Effector memory CD8-positive, alpha-beta T cell (primary cell): Measurements from ENCODE around the gene ACSM6.
"Not testable (repeated sequence)": the region's sequence is repeated elsewhere in the genome, so short reads cannot be mapped to it uniquely, and the experiment has no call there.

Source experiments
- ATAC-seq: fragments of 150-1000 bp; cut with Tn5 transposase; replicated peaks from 2 replicates; pipeline ENCODE4 v1.10.0; 2021; ENCODE audit warnings: mild to moderate bottlenecking, moderate library complexity
- DNase-seq, 3 experiments: peaks; one replicate each; pipeline ENCODE4 v3.0.0; 2021
- H3K27ac Mint-ChIP-seq, 2 donors: one replicate each; pipeline ENCODE4 v1.8.0; 2022; ENCODE audit warnings: mild to moderate bottlenecking in 2 of 2, mixed read lengths in 2 of 2, moderate library complexity in 2 of 2
- H3K27me3 Mint-ChIP-seq, 2 donors: one replicate each; pipeline ENCODE4 v1.8.0; 2022; ENCODE audit warnings: mixed read lengths in 2 of 2
- H3K36me3 Mint-ChIP-seq: one replicate; pipeline ENCODE4 v1.8.0; 2022; ENCODE audit warnings: mild to moderate bottlenecking, moderate library complexity, mixed read lengths; ENCODE audit not compliant: insufficient read depth
- H3K4me1 Mint-ChIP-seq, 2 donors: one replicate each; pipeline ENCODE4 v1.8.0; 2022; ENCODE audit warnings: low read depth in 2 of 2, mixed read lengths in 2 of 2
- H3K4me3 Mint-ChIP-seq, 2 donors: one replicate each; pipeline ENCODE4 v1.8.0; 2022; ENCODE audit warnings: mild to moderate bottlenecking in 2 of 2, mixed read lengths in 2 of 2, moderate library complexity in 2 of 2
- H3K9me3 Mint-ChIP-seq, 2 donors: one replicate each; pipeline ENCODE4 v1.8.0; 2022; ENCODE audit warnings: mixed read lengths in 2 of 2

Gene ACSM6

DNA sequence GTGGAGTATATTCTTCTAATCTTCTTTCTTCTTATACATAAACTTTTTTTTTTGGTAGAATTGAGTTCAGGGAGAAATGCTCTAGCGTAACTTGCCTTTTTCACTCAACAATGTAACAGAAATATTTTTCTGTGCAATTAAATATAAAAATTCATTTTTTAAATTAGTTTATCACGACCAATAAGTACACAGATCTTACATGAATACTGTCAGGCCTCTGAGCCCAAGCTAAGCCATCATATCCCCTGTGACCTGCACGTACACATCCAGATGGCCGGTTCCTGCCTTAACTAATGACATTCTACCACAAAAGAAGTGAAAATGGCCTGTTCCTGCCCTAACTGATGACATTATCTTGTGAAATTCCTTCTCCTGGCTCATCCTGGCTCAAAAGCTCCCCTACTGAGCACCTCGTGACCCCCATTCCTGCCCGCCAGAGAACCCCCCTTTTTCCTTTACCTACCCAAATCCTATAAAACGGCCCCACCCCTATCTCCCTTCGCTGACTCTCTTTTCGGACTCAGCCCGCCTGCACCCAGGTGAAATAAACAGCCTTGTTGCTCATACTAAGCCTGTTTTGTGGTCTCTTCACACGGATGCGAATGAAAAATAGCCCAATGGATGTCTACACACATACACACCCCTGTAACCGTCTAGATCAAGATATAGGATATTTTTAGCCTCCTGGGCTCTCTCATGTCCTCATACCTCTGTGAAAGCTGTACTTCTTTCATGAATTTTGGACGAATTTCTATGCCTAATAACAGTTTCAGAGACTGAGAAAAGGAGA is 35.1 kb downstream of the ACSM6 start:
- H3K4me3 Mint-ChIP-seq, H3K27ac Mint-ChIP-seq, H3K36me3 Mint-ChIP-seq, ATAC-seq, H3K4me1 Mint-ChIP-seq, DNase-seq, H3K9me3 Mint-ChIP-seq: not testable (repeated sequence)
- H3K27me3 Mint-ChIP-seq: peaks cover 0 to 17% of the 10 kb centered on the region in 2 donors

DNA sequence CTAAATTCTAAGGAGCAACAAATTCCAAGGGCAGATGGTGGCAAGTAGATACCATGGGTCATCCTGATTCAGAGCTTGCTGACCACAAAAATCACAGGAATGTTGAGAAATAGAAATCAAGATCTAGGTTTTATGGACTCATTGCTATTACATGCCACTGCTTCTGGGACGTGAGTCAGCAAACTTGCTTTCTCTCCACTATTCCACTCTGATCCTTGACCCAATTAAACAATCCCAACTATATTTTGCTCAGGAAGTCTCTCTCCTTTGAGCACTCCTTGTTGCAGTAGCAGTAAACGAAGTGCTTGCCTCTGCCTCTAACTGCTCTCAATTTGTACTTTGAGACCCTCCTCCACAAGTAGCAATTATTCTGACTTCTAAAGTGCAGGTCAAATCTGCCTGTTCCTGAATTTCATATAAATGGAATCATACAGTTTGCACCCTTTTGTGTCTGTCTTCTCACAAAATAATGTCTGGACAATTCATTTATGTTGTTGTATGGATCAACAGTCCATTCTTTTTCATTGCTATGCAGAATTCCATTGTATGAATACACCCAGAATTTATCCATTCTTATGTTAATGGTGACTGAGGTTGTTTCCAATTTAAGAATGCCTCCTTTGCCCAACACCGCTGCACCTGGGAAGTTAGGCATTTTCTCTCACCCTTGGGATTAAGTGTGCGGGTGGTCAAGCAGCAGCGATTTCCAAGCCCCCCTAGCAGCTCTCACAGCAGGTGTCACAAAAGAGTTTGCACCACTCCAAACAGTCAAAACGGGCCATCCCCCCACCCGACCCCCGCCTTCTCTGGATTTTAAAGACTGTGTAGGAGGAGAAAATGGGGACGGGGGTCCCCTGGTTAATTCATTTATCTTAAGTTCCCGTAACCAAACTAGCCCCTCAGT is 35.9 kb downstream of the ACSM6 start:
- Mint-ChIP-seq H3K9me3 (no peaks in the 10 kb centered on the region), H3K27ac (no peak overlapping the region), H3K4me1 (peaks cover 0 to 8% of the 10 kb centered on the region in 2 donors), H3K4me3 (peak overlapping the region; percentile 68 to 76), H3K36me3 (no peaks in the 10 kb centered on the region), H3K27me3 (peaks cover 0 to 17% of the 10 kb centered on the region in 2 donors)
- DNase-seq (no peak), ATAC-seq (no peak)

DNA sequence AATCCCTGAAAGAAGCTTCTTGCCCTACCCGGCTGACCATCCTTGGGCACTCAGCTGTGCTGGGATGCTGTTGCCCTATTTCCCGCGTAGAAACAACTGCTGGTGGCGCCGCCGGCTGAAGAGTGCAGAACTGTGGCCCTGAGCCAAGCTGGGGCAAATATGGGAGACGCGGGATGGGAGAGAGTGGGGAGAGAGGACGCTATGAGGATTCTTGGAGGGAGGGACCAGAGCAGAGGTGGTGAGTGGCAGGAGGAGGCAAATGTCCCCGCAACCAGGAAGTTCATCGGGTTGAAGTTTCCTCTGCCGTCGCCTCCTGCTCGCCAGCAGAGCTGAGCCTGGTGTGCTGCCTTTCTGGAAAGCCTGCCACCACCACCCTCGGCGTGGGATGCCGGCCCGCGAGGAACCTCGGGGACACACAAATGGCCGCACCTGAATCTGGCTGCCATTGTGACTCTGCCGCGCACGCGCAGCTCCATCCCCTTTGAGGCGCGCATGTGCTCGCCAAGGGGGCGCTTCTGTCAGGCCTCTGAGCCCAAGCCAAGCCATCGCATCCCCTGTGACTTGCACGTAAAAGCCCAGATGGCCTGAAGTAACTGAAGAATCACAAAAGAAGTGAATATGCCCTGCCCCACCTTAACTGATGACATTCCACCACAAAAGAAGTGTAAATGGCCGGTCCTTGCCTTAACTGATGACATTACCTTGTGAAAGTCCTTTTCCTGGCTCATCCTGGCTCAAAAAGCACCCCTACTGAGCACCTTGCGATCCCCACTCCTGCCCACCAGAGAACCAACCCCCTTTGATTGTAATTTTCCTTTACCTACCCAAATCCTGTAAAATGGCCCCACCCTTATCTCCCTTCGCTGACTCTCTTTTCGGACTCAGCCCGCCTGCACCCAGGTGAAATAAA is 36.9 kb downstream of the ACSM6 start:
- peak overlapping the region; percentile 11 to 44 for H3K27ac Mint-ChIP-seq
- peak; percentile 5 to 17 (median 8) for DNase-seq
- peak; percentile 50 for ATAC-seq
- H3K4me1 Mint-ChIP-seq, H3K36me3 Mint-ChIP-seq, H3K9me3 Mint-ChIP-seq: not testable (repeated sequence)
- peaks cover 0 to 17% of the 10 kb centered on the region in 2 donors for H3K27me3 Mint-ChIP-seq
- H3K4me3 Mint-ChIP-seq: peak overlapping the region; percentile 68 to 76

DNA sequence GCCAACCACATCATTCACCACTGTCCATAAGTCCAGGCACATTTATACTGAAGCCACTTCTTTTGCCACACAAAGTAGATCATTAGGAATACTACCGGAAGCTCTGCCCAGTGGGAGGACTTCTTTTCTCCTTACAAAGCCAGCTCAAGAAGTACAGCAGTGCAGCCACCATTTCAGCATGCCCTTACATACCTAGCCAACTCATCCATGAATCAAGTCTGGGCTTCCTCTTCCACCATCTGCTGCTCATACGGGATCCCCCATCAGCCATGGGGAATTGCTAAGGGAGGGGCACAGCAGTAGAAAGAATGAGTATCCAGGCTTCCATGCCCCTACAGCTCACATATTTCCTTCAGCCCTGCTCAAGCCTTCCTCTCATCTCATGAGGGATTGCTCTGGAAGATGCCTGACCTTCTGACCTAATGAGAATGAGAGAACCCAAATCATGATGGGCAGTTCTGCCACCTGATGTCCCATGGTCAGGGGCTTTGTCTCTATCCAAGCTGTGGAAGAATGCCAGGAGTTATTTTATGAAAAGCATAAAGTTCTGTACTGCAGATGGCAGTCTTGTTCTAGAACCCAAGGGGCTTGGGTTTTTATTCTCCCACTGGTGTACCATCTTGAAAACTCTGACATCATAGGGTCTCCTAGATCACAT is 39.5 kb downstream of the ACSM6 start:
- Mint-ChIP-seq H3K4me1 (peaks cover 0 to 8% of the 10 kb centered on the region in 2 donors), H3K27me3 (peaks cover 0 to 17% of the 10 kb centered on the region in 2 donors), H3K36me3 (peaks cover 3% of the 10 kb centered on the region), H3K4me3 (no peak overlapping the region), H3K9me3 (no peaks in the 10 kb centered on the region), H3K27ac (no peak overlapping the region)
- DNase-seq (no peak), ATAC-seq (no peak)

DNA sequence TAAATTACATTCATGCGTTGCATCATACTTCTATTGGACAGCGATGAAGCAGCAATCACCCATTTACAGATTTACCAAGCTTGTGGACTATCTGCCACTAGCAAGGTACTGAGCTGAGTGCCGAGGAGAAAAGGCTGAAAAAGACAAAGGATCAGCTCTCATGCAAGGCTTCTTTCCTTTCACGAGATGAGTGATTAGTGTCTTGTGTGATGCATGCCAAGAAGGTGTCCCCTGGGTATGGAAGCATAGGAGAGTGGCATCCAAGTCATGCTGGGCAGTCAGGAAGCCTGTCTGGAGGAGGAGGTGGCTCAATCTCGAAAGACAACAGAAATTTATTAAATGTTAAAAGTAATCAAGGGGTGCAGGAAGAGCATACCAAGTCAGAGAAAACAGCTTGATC is 40.9 kb downstream of the ACSM6 start:
- H3K27me3 Mint-ChIP-seq: peaks cover 0 to 17% of the 10 kb centered on the region in 2 donors
- ATAC-seq (no peak), DNase-seq (no peak)
- H3K27ac Mint-ChIP-seq: no peak overlapping the region
- no peak overlapping the region for H3K4me3 Mint-ChIP-seq
- peaks cover 0 to 8% of the 10 kb centered on the region in 2 donors for H3K4me1 Mint-ChIP-seq
- H3K36me3 Mint-ChIP-seq: peaks cover 3% of the 10 kb centered on the region
- H3K9me3 Mint-ChIP-seq: no peaks in the 10 kb centered on the region

DNA sequence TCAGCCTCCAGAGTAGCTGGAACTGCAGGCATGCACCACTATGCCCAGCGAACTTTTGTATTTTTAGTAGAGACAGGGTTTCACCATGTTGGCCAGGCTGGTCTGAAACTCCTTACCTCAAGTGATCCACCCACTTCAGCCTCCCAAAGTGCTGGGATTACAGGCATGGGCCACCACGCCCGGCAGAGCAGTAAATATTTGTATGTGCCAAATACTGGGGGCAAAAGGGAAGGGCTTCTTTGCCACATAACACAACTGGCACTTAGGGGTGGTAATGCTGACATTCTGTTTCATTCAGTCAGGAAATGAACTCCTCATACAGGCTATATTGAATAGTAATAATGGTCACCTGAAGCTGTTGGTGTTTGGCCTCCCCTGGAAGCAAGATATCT is 41.6 kb downstream of the ACSM6 start:
- no peak for DNase-seq
- Mint-ChIP-seq H3K4me1 (peaks cover 0 to 6% of the 10 kb centered on the region in 2 donors), H3K27me3 (peaks cover 0 to 11% of the 10 kb centered on the region in 2 donors), H3K27ac (no peak overlapping the region), H3K4me3 (no peak overlapping the region), H3K9me3 (no peaks in the 10 kb centered on the region), H3K36me3 (peaks cover 3% of the 10 kb centered on the region)
- no peak for ATAC-seq

DNA sequence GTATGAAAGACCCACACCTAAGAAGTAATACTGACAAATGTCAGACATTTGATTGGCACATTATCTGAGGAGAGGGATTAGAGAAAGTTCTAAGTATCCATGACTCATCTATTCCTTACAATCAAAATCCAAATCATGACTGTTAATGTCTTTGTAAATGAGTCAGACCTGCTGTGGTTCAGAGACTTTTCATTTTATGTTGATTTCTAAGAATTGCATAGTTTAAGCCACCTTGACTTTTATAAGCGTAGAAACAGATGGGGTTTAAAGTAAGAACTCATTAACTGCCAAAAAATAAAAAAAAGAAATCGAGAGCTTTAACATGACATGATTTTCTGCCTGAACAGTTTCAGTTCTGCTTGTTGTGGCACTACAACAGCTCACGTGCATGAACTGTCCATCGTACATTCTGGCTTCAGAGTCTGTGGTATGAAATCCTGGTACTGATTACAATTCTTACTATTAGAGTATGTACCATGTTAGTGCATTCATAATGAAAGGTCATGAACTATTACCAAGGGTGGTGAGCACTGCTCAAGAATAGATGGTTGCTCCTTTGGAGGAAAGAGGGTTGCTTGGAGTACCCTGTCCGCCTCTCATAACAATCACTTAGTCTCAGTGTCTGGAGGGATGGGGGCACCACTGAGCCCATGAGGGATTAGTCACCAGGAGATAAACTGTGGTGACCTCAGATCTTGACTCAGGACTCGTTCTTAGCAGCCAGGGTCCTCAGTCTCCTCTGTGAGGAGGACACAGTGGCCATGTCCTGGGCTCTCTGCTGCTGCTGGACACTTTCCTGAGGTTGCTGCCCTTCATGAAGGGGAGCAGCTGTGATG is 42.2 kb downstream of the ACSM6 start:
- ATAC-seq (no peak), DNase-seq (no peak)
- Mint-ChIP-seq H3K4me3 (no peak overlapping the region), H3K4me1 (no peaks in the 10 kb centered on the region), H3K9me3 (no peaks in the 10 kb centered on the region), H3K27me3 (peaks cover 0 to 5% of the 10 kb centered on the region in 2 donors), H3K36me3 (peaks cover 3% of the 10 kb centered on the region), H3K27ac (no peak overlapping the region)

DNA sequence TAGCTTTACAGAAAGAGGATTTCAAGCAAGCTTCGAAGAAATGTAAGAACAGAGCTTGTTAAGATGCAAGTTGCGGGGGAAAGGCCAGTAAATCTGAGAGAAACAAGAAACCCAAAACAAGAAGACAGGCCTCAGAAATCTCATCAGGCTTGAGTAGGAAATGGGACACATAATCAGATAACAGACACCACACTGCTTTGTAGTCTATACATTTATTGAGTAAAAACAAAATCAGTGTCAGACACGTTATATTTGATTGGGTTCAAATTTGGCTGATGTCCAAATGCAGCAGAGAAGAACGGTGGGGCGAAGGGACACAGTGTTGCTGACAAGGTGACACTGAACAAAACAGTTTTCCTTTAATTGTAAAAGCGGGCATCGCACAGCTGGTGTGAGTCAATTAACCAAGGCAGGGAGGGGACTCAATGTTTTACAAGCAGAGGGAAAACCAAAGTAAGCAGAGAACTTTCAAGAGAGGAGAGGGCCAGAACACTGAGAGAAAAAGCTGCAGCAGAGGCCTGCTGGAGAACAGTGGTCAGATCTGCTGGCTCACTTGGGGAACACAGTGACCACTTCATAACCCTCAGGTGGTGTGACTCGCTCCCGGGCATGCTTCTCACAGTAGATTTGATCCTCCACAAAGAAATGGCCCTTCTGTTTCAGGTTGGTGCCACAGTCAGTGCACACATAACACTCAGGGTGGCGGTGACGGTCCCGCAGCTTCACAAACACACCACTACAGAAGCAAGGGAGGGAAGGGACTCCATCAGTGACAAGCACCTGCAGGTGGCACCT is 43.5 kb downstream of the ACSM6 start:
- H3K4me3 Mint-ChIP-seq: no peak overlapping the region
- H3K36me3 Mint-ChIP-seq: peaks cover 3% of the 10 kb centered on the region
- H3K4me1 Mint-ChIP-seq: no peaks in the 10 kb centered on the region
- no peak for ATAC-seq
- DNase-seq: no peak
- H3K9me3 Mint-ChIP-seq: no peaks in the 10 kb centered on the region
- H3K27ac Mint-ChIP-seq: no peak overlapping the region
- H3K27me3 Mint-ChIP-seq: no peaks in the 10 kb centered on the region

DNA sequence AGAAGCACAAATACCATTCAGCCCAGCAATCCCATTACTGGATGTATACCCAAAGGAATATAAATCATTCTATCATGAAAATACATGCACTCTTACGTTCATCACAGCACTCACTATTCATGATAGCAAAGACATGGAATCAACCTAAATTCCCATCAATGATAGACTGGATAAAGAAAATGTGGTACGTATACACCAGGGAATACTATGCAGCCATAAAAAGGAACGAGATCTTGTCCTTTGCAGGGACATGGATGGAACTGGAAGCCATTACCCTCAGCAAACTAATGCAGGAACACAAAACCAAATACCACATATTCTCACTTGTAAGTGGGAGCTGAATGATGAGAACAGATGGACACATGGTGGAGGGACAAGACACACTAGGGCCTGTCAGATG is 46.1 kb downstream of the ACSM6 start:
- H3K9me3 Mint-ChIP-seq, H3K4me1 Mint-ChIP-seq, H3K27me3 Mint-ChIP-seq, ATAC-seq, H3K27ac Mint-ChIP-seq, H3K36me3 Mint-ChIP-seq, H3K4me3 Mint-ChIP-seq, DNase-seq: not testable (repeated sequence)

DNA sequence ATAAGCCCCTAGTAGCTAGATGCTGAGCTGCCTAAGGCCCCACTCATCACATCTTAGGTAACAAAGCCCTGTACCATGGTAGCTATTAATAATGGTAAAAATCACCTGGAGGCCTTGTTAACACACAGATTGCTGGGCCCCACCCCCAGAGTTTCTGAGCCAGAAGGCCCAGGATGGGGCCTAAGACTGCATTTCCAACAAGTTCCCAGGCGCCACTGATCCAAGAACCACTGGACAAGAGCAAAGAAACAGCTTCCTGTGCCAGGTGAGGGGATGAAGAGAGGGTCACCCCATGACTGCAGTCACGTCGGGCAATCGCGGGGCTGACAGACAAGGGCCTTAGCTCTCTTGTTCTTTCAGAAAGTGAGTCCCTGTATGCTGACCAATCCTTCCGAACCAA is 46.8 kb downstream of the ACSM6 start:
- peaks cover 3% of the 10 kb centered on the region for H3K36me3 Mint-ChIP-seq
- H3K27ac Mint-ChIP-seq: no peak overlapping the region
- H3K9me3 Mint-ChIP-seq: no peaks in the 10 kb centered on the region
- H3K4me1 Mint-ChIP-seq: peaks cover 2% of the 10 kb centered on the region in 2 donors
- ATAC-seq (no peak), DNase-seq (no peak)
- H3K4me3 Mint-ChIP-seq: no peak overlapping the region
- H3K27me3 Mint-ChIP-seq: peaks cover 0 to 9% of the 10 kb centered on the region in 2 donors

DNA sequence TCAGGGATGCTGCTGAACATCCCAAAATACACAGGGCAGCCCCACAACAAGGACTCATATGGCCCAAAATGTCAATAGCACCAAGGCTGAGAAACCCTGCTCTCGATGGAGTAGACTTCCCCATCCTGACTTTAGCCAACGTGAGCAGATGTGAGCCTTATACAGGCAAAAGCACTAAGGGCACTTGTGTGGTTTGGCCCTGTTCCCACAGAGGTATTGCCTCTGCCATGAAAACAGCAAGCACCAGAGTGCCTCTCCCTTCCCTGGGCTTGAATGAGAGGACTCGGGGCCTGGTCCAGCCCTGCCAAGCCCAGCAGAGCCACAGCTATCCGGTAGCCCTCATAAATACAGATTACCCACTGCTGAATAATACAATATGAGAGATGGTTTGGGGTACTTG is 47.5 kb downstream of the ACSM6 start:
- Mint-ChIP-seq H3K9me3 (no peaks in the 10 kb centered on the region), H3K36me3 (peaks cover 1% of the 10 kb centered on the region), H3K27me3 (peaks cover 0 to 15% of the 10 kb centered on the region in 2 donors), H3K4me3 (no peak overlapping the region), H3K27ac (no peak overlapping the region), H3K4me1 (peaks cover 3% of the 10 kb centered on the region in 2 donors)
- no peak for ATAC-seq
- DNase-seq: no peak
